Prostate gland (tissue), 2 donors: ENCODE results near the gene METAP2. TPM values are rescaled to one million over a fixed set of nuclear protein-coding genes. Genes with fewer than 3 reads are reported as not detected.

Experiments used
- DNase-seq: peaks from one replicate; pipeline ENCODE4 v3.0.0-alpha.2; 2019; ENCODE audit warnings: low spot score
- H3K27ac ChIP-seq, 2 donors: fragments of 200-600 bp; sonication (generic); 2 replicates each; pipeline ENCODE4 v1.5.1; 2017 to 2019
- H3K27me3 ChIP-seq: fragments of 200-600 bp; sonication (generic); replicated peaks from 2 replicates; pipeline ENCODE4 v1.5.1; 2019; ENCODE audit not compliant: insufficient read depth
- H3K36me3 ChIP-seq, 2 donors: fragments of 200-600 bp; sonication (generic); 1 replicate in 1 of 2; 2 replicates in 1 of 2; pipeline versions ENCODE4 v1.5.1 to v1.8.1; 2017 to 2019
- H3K4me1 ChIP-seq: fragments of 200-600 bp; sonication (generic); replicated peaks from 2 replicates; pipeline ENCODE4 v1.5.1; 2019
- H3K4me3 ChIP-seq, 2 donors: fragments of 200-600 bp; sonication (generic); 2 replicates each; pipeline ENCODE4 v1.5.1; 2017 to 2019
- H3K9me3 ChIP-seq: fragments of 200-600 bp; sonication (generic); 2 replicates; pipeline ENCODE4 v1.5.1; 2017
- CTCF ChIP-seq, 4 experiments: fragments of 200-600 bp in 2 of 4; fragments of 450-650 bp in 2 of 4; sonication (generic) in 2 of 4; IDR thresholded peaks; 1 replicate in 3 of 4; 2 replicates in 1 of 4; pipeline ENCODE4 v1.5.1; 2016 to 2019; ENCODE audit warnings: antibody characterized with exemption in 4 of 4, mild to moderate bottlenecking in 2 of 4, moderate library complexity in 2 of 4
- POLR2A ChIP-seq: fragments of 450-650 bp; IDR thresholded peaks from one replicate; pipeline ENCODE4 v1.6.1; 2016; ENCODE audit warnings: antibody characterized with exemption, mild to moderate bottlenecking
- POLR2AphosphoS5 ChIP-seq: sonication (generic); formaldehyde crosslinking; IDR thresholded peaks from one replicate; pipeline ENCODE4 v1.6.1; 2017; ENCODE audit warnings: antibody characterized with exemption
- WGBS: methylation state at CpG from one replicate; pipeline ENCODE4 v1.1.5; 2018; 5-methylcytosine and 5-hydroxymethylcytosine counted together
- intact Hi-C: fragments of 100-400 bp; cut with DNase I; formaldehyde crosslinking; loops from one replicate; pipeline ENCODE4 v1.14.2; 2022
- small RNA-seq, 2 donors: library from RNA; depleted of rRNA; stranded (forward); fragments of <200 nt; gene quantifications; one replicate each; pipeline ENCODE3, GENCODE V24; 2016
- total RNA-seq, 2 donors: library from RNA; depleted of rRNA; stranded (reverse); fragments of >200 nt; gene quantifications; one replicate each; pipeline ENCODE4 v1.1.0, GENCODE V29; 2016

Gene METAP2
- total RNA-seq, 2 donors from 2014 or later: 46.4 to 61.7 TPM

GRCh38 chr12:95551305-95551704, 77.4 kb downstream of the METAP2 start, which contains the start of gene USP44:
Gene USP44 (minus strand): TSS chr12:95551476. CDS start chr12:95534256, 17,220 bp downstream.
- intact Hi-C loops: no loop called here
- H3K4me1 ChIP-seq: no peaks in the 10 kb centered on the region

DNA sequence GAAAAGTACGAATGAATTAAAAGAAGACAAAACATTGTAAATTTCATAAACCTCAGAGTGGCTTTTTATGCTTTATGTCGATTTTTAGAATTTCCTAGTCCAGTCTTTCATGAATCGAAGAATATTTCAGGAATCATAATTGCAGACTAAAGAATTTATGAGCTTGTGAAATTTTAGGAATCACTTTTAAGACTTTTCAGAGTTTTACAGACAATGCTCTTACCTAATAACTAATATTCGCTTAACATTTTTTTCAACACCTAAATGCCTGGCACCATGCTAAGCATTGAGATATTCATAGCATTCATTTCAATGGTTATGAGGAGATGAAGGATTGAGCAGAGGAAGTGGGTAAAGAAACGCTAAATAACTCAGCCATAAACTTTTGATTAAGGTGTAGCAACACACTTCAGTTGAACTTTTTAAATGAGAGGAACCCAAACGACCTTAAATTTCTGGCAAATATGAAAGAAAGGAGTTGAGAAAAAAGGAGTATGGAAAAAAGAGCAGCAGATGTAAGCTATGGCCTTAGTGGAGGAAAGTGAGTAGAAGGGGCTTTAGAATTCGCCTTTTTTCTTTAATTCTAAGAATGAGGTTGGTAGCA, 78.1 kb downstream of the METAP2 start:
- no peak overlapping the region for H3K4me3 ChIP-seq
- no peak overlapping the region for H3K27ac ChIP-seq
- 64% methylated on average over 7 of the region's 7 CpGs for WGBS
- TF ChIP-seq POLR2A: no peak
- no peak for DNase-seq
- H3K4me1 ChIP-seq: no peaks in the 10 kb centered on the region
- no peaks in the 10 kb centered on the region for H3K9me3 ChIP-seq
- H3K27me3 ChIP-seq: no peaks in the 10 kb centered on the region
- H3K36me3 ChIP-seq: no peaks in the 10 kb centered on the region
- intact Hi-C loops: no loop called here

More at GRCh38 chr12:95551305-95551704, 77.4 kb downstream of the METAP2 start, which contains the start of gene USP44:
- DNase-seq: no peak
- Histone ChIP-seq H3K4me3 (no peak within 1 kb of the TSS), H3K27ac (no peak within 1 kb of the TSS), H3K27me3 (no peaks in the 10 kb centered on the region), H3K36me3 (no peaks in the 10 kb centered on the region), H3K9me3 (no peaks in the 10 kb centered on the region)
- 54% methylated on average over 9 of the region's 9 CpGs for WGBS
- TF ChIP-seq POLR2AphosphoS5 (no peak), CTCF (IDR thresholded peaks at IDR 0.05) (no peak), POLR2A (no peak)

- H3K9me3 ChIP-seq: no peaks in the 10 kb centered on the region
- H3K4me3 ChIP-seq: no peak overlapping the region
- H3K27me3 ChIP-seq: no peaks in the 10 kb centered on the region
- intact Hi-C loops: no loop called here
- WGBS: 94% methylated on average over 5 of the region's 5 CpGs
- TF ChIP-seq POLR2A: no peak
- TF ChIP-seq POLR2AphosphoS5: no peak
- TF ChIP-seq CTCF (IDR thresholded peaks at IDR 0.05): no peak
- no peak for DNase-seq
- H3K27ac ChIP-seq: no peak overlapping the region
- no peaks in the 10 kb centered on the region for H3K36me3 ChIP-seq
- H3K4me1 ChIP-seq: no peaks in the 10 kb centered on the region
Measured at GRCh38 chr12:95553197-95553943, 79.4 kb downstream of the METAP2 start.

- no peaks in the 10 kb centered on the region for H3K36me3 ChIP-seq
- DNase-seq: no peak
- intact Hi-C loops: no loop called here
- no peaks in the 10 kb centered on the region for H3K4me1 ChIP-seq
- whole genome bisulfite sequencing: 51% methylated on average over 4 of the region's 4 CpGs
- no peaks in the 10 kb centered on the region for H3K27me3 ChIP-seq
- TF ChIP-seq POLR2AphosphoS5 (no peak), CTCF (IDR thresholded peaks at IDR 0.05) (no peak), POLR2A (no peak)
- H3K4me3 ChIP-seq: no peak overlapping the region
- no peak overlapping the region for H3K27ac ChIP-seq
- no peaks in the 10 kb centered on the region for H3K9me3 ChIP-seq
Measured at GRCh38 chr12:95554532-95555071, 80.7 kb downstream of the METAP2 start.

- intact Hi-C loops: no loop called here
- Histone ChIP-seq H3K4me3 (no peak overlapping the region), H3K27ac (no peak overlapping the region), H3K36me3 (no peaks in the 10 kb centered on the region), H3K4me1 (no peaks in the 10 kb centered on the region), H3K27me3 (no peaks in the 10 kb centered on the region), H3K9me3 (no peaks in the 10 kb centered on the region)
- TF ChIP-seq POLR2A (no peak), CTCF (IDR thresholded peaks at IDR 0.05) (no peak), POLR2AphosphoS5 (no peak)
- WGBS: 60% methylated on average over 1 of the region's 1 CpG
- DNase-seq: no peak
Measured at GRCh38 chr12:95557625-95558024, 83.7 kb downstream of the METAP2 start.

Small RNA genes lying within 50 kb of the gene (small RNA-seq; reads per million reads assigned to genes)
- gene RNU6-735P: 0 reads per million in 2 donors

Other genes starting within 250 kb of the METAP2 start
- 1 to 10 TPM; 2.8 to 3.1 TPM for gene USP44, start 77.3 kb downstream of the METAP2 start, total RNA-seq